ENCODE results near the gene ERICH3.
"Not testable (repeated sequence)": the region's sequence is repeated elsewhere in the genome, so short reads cannot be mapped to it uniquely, and the experiment has no call there.

The ERICH3 gene

GRCh38 chr1:74681001-74681400 is 7.4 kb upstream of the ERICH3 start:
- no peak for DNase-seq

- DNase-seq = no peak
Measured at GRCh38 chr1:74679811-74680210, 6.2 kb upstream of the ERICH3 start.

- no peak for DNase-seq
Measured at GRCh38 chr1:74677926-74678325, 4.3 kb upstream of the ERICH3 start.

GRCh38 chr1:74674278-74675048 is 871 bp upstream of the ERICH3 start:
- DNase-seq = no peak

- not testable (repeated sequence) for DNase-seq
Measured at GRCh38 chr1:74670866-74671265, 2.7 kb downstream of the ERICH3 start.

- no peak for DNase-seq
Measured at GRCh38 chr1:74654708-74655107, 18.9 kb downstream of the ERICH3 start.

- DNase-seq = no peak
Measured at GRCh38 chr1:74652711-74653139, 20.9 kb downstream of the ERICH3 start.

- DNase-seq = no peak
Measured at GRCh38 chr1:74650561-74650960, 23.0 kb downstream of the ERICH3 start.

GRCh38 chr1:74641876-74642275 is 31.7 kb downstream of the ERICH3 start:
- no peak for DNase-seq

- DNase-seq = no peak
Measured at GRCh38 chr1:74641161-74641560, 32.4 kb downstream of the ERICH3 start.

GRCh38 chr1:74637296-74637695 is 36.3 kb downstream of the ERICH3 start:
- no peak for DNase-seq

- DNase-seq = no peak
Measured at GRCh38 chr1:74629283-74629682, 44.3 kb downstream of the ERICH3 start.

GRCh38 chr1:74623716-74624115 is 49.9 kb downstream of the ERICH3 start:
- DNase-seq = no peak

- DNase-seq = no peak
Measured at GRCh38 chr1:74620242-74620641, 53.4 kb downstream of the ERICH3 start.

GRCh38 chr1:74618974-74619373 is 54.6 kb downstream of the ERICH3 start:
- no peak for DNase-seq

GRCh38 chr1:74613894-74614293 is 59.7 kb downstream of the ERICH3 start:
- DNase-seq = no peak

GRCh38 chr1:74611887-74612286 is 61.7 kb downstream of the ERICH3 start:
- no peak for DNase-seq

GRCh38 chr1:74610961-74611360 is 62.6 kb downstream of the ERICH3 start:
- no peak for DNase-seq

GRCh38 chr1:74609810-74610371 is 63.7 kb downstream of the ERICH3 start:
- DNase-seq = no peak

GRCh38 chr1:74596717-74597116 is 76.9 kb downstream of the ERICH3 start:
- no peak for DNase-seq

- DNase-seq = no peak
Measured at GRCh38 chr1:74593887-74594866, 79.4 kb downstream of the ERICH3 start.

GRCh38 chr1:74592580-74593355 is 80.8 kb downstream of the ERICH3 start:
- DNase-seq = no peak

- DNase-seq = no peak
Measured at GRCh38 chr1:74591949-74592348, 81.6 kb downstream of the ERICH3 start.

Measured in activated gamma-delta T cell (primary cell).